NCI-H510A (cell line): ENCODE results near the gene RAB28.

Experiments used
- DNase-seq: peaks from one replicate; lab custom pipeline; 2025; lab: John Stamatoyannopoulos, UW

RAB28 gene

GRCh38 chr4:13484122-13484748 lies at the start of gene RAB28:
RAB28 (minus strand) TSS chr4:13484340.
- peak; percentile 54 for DNase-seq

- DNase-seq: no peak
Measured at GRCh38 chr4:13531625-13531998, 47.5 kb upstream of the RAB28 start.

- no peak for DNase-seq
Measured at GRCh38 chr4:13530823-13531624, 46.9 kb upstream of the RAB28 start.

GRCh38 chr4:13529128-13529919 lies 45.2 kb upstream of the RAB28 start:
- DNase-seq: no peak

- no peak for DNase-seq
Measured at GRCh38 chr4:13528821-13529127, 44.6 kb upstream of the RAB28 start.

GRCh38 chr4:13527981-13528820 lies 44.1 kb upstream of the RAB28 start:
- no peak for DNase-seq

GRCh38 chr4:13527192-13527980 lies 43.2 kb upstream of the RAB28 start:
- no peak for DNase-seq

GRCh38 chr4:13526658-13527057 lies 42.5 kb upstream of the RAB28 start:
- DNase-seq: no peak

GRCh38 chr4:13525606-13526281 lies 41.6 kb upstream of the RAB28 start:
- DNase-seq: no peak

- no peak for DNase-seq
Measured at GRCh38 chr4:13524504-13525243, 40.5 kb upstream of the RAB28 start.

GRCh38 chr4:13523591-13524503 lies 39.7 kb upstream of the RAB28 start:
- DNase-seq: no peak

- DNase-seq: no peak
Measured at GRCh38 chr4:13523105-13523477, 39.0 kb upstream of the RAB28 start.

GRCh38 chr4:13522282-13523104 lies 38.4 kb upstream of the RAB28 start:
- no peak for DNase-seq

GRCh38 chr4:13521047-13521446 lies 36.9 kb upstream of the RAB28 start:
- DNase-seq: no peak

GRCh38 chr4:13516315-13516860 lies 32.2 kb upstream of the RAB28 start:
- no peak for DNase-seq

GRCh38 chr4:13515268-13515667 lies 31.1 kb upstream of the RAB28 start:
- DNase-seq: no peak

- DNase-seq: no peak
Measured at GRCh38 chr4:13514722-13515121, 30.6 kb upstream of the RAB28 start.

- DNase-seq: no peak
Measured at GRCh38 chr4:13511101-13511500, 27.0 kb upstream of the RAB28 start.
